ENCODE measurements around the gene ASIC4. TPM values are rescaled to one million over a fixed set of nuclear protein-coding genes. Genes with fewer than 3 reads are reported as not detected.

Gene ASIC4
- total and polyA plus RNA-seq, 2 of the 13 experiments (the other 11 are each of a cell fraction or from before 2014, with no cell fraction given): 0.03 TPM; not detected in 1

DNA sequence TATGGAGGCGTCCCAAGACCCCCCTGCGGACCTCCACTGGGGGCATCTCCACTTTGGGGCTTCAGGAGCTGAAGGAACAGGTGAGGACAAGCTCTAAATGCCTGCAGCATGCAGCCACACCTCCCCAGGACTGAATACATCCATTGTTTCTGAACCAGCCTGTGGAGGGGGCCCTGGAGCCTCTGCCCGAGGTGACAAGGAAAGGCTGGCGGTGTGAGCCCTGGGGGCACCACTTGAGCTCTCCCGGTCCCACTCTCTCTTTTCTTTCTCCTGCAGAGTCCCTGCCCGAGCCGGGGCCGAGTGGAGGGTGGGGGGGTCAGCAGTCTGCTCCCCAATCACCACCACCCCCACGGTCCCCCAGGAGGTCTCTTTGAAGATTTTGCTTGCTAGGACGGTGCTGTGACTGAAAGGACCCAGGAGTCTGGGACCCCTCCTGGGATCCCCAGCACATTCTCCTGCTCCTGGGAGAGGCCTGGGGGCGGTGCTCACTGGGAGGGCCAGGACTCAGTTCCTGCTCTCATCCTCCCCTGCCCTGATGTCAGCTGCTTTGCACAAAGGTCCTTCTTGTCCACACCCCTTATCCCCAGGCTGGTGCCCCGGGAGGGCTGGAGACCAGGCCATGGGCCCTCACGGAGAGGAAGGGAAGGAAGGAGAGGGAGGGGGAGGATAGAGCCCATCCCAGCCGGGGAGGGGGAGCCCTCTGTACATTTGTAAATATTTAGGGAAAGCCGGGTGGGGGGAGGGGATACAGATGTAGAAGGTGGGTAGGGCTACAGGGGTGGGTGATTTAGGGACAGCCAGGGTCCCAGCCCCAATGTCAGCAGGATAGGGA, 23.6 kb downstream of the ASIC4 start (continued):
- TF ChIP-seq ZNF547 (CRISPR knock-in tag; IDR thresholded peaks at IDR 0.05) (no peak; the same call in 1 of the 2 replicates), FOXA3 (CRISPR knock-in tag; IDR thresholded peaks at IDR 0.05) (no peak), THAP11 (CRISPR knock-in tag; IDR thresholded peaks at IDR 0.05) (no peak), AKAP8 (CRISPR knock-in tag; IDR thresholded peaks at IDR 0.05) (no peak; the same call in 1 of the 2 replicates), RARA (CRISPR knock-in tag; IDR thresholded peaks at IDR 0.05) (no peak), CBX1 (IDR thresholded peaks at IDR 0.05; ENCODE audit: low read depth) (no peak), ZNF724P (CRISPR knock-in tag; IDR thresholded peaks at IDR 0.05; ENCODE audit: borderline replicate concordance) (0 out of 2 replicates have a peak, but pooled peaks have one; percentile 30), HDAC2 (CRISPR knock-in tag; IDR thresholded peaks at IDR 0.05) (no peak), JARID2 (CRISPR knock-in tag; IDR thresholded peaks at IDR 0.05; ENCODE audit: insufficient replicate concordance) (no peak), ZNF160 (CRISPR knock-in tag; IDR thresholded peaks at IDR 0.05) (no peak), PRPF4 (IDR thresholded peaks at IDR 0.05; ENCODE audit: low read depth, low read length, poor library complexity, severe bottlenecking) (no peak), DPF2 (CRISPR knock-in tag; IDR thresholded peaks at IDR 0.05; ENCODE audit: borderline replicate concordance, low read depth) (no peak), MAFG (CRISPR knock-in tag; IDR thresholded peaks at IDR 0.05) (no peak), FOSL2 (CRISPR knock-in tag; IDR thresholded peaks at IDR 0.05) (no peak)
- TF ChIP-seq, protein P1, sequence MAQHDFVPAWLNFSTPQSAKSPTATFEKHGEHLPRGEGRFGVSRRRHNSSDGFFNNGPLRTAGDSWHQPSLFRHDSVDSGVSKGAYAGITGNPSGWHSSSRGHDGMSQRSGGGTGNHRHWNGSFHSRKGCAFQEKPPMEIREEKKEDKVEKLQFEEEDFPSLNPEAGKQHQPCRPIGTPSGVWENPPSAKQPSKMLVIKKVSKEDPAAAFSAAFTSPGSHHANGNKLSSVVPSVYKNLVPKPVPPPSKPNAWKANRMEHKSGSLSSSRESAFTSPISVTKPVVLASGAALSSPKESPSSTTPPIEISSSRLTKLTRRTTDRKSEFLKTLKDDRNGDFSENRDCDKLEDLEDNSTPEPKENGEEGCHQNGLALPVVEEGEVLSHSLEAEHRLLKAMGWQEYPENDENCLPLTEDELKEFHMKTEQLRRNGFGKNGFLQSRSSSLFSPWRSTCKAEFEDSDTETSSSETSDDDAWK (CRISPR knock-in tag; IDR thresholded peaks at IDR 0.05): no peak
- TF ChIP-seq, protein P2, sequence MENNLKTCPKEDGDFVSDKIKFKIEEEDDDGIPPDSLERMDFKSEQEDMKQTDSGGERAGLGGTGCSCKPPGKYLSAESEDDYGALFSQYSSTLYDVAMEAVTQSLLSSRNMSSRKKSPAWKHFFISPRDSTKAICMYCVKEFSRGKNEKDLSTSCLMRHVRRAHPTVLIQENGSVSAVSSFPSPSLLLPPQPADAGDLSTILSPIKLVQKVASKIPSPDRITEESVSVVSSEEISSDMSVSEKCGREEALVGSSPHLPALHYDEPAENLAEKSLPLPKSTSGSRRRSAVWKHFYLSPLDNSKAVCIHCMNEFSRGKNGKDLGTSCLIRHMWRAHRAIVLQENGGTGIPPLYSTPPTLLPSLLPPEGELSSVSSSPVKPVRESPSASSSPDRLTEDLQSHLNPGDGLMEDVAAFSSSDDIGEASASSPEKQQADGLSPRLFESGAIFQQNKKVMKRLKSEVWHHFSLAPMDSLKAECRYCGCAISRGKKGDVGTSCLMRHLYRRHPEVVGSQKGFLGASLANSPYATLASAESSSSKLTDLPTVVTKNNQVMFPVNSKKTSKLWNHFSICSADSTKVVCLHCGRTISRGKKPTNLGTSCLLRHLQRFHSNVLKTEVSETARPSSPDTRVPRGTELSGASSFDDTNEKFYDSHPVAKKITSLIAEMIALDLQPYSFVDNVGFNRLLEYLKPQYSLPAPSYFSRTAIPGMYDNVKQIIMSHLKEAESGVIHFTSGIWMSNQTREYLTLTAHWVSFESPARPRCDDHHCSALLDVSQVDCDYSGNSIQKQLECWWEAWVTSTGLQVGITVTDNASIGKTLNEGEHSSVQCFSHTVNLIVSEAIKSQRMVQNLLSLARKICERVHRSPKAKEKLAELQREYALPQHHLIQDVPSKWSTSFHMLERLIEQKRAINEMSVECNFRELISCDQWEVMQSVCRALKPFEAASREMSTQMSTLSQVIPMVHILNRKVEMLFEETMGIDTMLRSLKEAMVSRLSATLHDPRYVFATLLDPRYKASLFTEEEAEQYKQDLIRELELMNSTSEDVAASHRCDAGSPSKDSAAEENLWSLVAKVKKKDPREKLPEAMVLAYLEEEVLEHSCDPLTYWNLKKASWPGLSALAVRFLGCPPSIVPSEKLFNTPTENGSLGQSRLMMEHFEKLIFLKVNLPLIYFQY (CRISPR knock-in tag; IDR thresholded peaks at IDR 0.05; ENCODE audit: borderline replicate concordance): no peak
- TF ChIP-seq, protein P3, sequence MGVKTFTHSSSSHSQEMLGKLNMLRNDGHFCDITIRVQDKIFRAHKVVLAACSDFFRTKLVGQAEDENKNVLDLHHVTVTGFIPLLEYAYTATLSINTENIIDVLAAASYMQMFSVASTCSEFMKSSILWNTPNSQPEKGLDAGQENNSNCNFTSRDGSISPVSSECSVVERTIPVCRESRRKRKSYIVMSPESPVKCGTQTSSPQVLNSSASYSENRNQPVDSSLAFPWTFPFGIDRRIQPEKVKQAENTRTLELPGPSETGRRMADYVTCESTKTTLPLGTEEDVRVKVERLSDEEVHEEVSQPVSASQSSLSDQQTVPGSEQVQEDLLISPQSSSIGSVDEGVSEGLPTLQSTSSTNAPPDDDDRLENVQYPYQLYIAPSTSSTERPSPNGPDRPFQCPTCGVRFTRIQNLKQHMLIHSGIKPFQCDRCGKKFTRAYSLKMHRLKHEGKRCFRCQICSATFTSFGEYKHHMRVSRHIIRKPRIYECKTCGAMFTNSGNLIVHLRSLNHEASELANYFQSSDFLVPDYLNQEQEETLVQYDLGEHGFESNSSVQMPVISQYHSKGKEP (CRISPR knock-in tag; IDR thresholded peaks at IDR 0.05): no peak
- TF ChIP-seq, protein P4, sequence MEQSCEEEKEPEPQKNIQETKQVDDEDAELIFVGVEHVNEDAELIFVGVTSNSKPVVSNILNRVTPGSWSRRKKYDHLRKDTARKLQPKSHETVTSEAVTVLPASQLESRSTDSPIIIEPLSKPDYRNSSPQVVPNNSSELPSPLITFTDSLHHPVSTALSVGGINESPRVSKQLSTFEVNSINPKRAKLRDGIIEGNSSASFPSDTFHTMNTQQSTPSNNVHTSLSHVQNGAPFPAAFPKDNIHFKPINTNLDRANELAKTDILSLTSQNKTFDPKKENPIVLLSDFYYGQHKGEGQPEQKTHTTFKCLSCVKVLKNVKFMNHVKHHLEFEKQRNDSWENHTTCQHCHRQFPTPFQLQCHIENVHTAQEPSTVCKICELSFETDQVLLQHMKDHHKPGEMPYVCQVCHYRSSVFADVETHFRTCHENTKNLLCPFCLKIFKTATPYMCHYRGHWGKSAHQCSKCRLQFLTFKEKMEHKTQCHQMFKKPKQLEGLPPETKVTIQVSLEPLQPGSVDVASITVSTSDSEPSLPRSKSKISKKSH (CRISPR knock-in tag; IDR thresholded peaks at IDR 0.05; ENCODE audit: borderline replicate concordance): no peak

All from HepG2 (cell line).